Skin of body (tissue), 2 donors: ENCODE measurements around the gene SLAIN2. TPM values are rescaled to one million over a fixed set of nuclear protein-coding genes. Genes with fewer than 3 reads are reported as not detected.

ENCODE experiments used
- DNase-seq: peaks from one replicate; lab custom pipeline; 2025; lab: John Stamatoyannopoulos, UW
- total RNA-seq: library from RNA; depleted of rRNA; stranded (reverse); fragments of >200 nt; gene quantifications from one replicate; pipeline ENCODE4 v1.2.3, GENCODE V29; 2014

The SLAIN2 gene
- total RNA-seq, 1 donor from 2014 or later: 58.0 TPM

DNA sequence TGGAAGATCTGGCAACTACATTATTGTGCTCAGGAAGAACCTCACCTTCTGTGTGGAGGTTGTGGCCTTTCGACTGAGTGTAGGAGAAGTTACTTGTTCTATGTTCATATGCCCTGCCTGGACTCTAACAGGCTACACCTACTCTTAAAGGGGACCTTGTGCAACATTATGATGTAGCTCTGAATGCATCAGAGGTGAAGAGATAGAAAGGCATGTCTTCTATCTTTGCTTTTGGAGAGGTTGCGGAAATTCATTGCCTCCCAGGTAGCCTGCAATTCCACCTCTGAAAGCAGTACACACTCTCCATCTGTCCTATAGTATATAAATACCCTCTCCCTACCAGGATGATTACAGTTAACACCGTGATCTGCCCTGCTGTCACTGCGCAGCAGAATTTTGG lies 7.1 kb upstream of the SLAIN2 start:
- no peak for DNase-seq

DNA sequence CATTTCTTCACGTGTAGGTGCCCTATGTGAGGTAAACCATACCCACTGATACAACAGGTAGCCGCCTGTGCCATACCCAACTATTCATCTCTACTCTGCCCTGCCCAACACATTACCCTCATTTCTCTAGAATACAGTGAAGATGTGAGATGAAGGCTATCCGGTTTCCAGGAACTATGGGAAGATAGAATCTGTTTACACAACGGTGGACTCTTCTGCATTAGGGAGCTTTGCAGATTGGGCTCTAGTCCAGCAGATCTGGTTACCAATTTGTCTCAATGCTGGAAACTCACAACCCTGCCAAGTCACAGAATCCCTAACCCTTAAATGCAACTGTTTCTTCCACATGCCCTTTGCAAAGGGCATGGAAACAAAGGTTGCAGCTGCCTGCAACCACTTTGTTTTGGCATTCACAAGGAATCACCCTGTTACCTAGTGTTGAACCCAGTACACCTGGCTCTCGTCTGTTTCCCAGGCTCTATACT lies 6.4 kb upstream of the SLAIN2 start:
- no peak for DNase-seq

DNA sequence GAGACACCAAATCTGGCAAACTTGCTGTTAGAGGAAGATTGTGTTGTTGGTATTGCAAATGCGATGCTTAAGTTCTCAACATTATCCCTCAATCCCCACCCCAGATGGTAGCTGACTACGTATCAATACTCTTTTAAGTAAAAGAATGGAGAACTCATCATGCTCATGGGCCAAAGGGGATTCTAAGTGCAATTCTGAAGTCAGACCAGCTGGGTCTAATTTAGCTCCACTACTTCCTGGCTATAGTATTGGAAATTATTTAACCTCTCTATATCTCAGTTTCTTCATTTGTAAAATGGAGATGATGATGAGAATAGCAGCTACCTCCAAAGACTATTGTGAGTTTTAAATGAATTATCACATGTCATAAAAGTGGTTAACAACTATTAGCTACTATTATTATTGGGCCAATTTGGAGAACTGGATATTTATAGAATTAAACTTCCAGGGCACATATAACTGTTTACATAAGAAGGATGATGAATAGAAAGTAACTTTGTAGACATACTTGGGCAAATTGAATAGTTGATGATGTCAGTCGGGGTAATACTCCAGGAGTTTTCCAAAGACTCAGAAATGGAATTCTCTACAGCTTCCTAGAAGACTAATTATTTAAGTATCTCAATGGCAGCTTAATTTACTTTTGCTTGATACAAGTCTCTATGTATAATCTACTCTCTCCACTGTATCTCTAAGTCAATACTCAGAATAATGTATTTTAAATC lies 5.0 kb upstream of the SLAIN2 start:
- no peak for DNase-seq

DNA sequence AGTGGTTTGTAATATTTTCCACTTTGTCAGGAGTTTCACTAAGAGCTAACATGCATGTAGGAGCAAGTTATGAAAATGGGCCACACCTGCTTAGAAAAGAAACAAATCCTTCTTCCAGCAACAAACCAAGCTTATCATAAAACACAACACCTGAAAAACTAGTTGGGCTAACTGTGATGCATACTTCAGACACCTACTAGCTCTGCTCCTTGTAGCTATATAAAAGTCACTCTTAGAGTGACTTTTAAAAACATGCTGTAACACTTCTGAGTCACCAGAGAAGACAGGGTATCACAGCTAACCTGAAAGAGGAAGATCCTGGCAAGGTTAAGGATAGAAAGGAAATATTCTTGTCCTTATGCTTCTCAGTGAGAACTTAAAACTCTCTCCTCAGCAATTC lies 3.6 kb upstream of the SLAIN2 start:
- peak; percentile 15 for DNase-seq

DNA sequence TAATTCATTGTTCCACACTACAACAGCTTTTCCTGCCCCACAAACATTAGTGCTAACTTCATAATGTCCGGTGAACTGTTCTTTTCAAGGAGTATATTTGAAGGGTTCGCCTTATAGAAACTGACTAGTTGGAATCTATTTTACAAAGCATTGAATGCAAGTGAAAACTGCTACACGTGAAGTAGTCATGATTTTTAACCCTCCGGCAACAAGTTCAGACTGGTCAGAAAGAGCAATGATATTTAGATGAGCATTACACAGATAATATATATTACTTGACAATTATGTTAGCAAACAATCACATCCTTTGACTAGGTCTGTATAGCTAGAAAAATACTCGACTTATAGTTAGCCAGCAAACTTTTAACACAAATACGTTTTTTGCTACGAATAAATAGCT lies 1.7 kb upstream of the SLAIN2 start:
- no peak for DNase-seq

DNA sequence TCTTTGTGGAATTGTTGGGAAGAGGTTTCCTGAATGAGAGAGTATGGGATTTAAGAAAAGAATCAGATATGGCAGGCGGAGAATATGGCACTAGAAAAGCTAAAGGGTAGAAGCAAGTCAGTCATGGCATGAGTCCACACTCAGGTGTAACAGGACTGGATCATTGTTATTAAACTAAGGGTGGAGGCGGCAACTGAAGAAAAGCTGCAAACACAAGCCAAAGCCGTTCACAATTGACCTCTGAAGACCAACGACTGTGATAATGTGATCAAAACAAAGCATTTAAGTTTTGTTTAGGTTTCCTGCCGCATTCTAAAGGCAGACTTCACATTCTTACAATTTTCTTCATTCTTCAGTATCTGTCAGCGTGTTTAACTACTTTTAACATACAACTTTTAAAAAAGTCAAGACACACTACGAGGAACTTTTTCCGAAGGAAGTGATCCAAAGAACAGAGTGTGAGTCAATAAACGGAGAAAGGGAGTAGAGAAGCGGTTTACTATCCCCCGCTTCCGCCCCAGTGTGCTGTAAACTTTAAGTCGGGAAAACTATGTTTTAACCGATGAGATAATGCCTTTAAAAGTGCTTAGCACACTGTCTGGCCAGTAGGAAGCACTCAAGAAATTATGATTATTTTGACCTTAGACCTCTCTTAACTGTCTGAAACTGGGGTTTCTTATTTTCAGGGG lies 909 bp upstream of the SLAIN2 start:
- DNase-seq: no peak

DNA sequence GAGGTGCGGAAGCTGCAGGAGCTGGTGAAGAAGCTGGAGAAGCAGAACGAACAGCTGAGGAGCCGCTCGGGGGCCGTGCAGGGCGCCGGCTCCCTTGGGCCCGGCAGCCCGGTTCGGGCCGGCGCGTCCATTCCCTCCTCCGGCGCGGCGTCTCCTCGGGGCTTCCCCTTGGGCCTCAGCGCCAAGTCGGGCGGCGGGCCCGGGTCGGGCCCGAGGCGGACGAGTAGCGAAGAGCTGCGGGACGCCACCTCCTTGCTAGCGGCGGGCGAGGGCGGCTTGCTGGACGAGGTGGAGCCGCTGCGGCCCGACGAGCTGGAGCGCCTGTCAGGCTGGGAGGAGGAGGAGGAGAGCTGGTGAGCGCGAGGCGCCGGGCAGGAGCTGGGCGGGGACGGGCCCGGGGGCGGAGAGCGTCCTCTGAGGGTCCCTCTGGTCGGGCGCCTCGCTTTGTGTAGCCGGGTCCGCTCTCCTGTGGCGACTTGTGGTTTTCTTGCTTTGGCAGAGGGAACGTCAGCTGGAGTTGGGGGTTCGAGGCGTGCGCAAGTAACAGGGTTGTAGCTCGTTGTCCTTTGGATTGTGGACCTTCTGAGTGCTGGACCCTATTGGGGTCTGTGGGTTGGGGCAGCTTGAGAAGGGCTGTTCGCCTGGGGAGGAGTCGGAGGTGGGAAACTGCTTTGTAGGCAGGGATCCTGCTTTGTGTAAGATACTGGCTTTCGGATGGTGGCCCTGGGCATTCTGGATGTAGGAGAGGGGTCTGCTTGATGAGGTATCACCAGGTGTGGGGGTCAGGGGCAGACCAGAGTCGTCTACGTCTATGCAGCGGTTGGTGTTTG lies 662 bp downstream of the SLAIN2 start:
- peak; percentile 19 for DNase-seq

DNA sequence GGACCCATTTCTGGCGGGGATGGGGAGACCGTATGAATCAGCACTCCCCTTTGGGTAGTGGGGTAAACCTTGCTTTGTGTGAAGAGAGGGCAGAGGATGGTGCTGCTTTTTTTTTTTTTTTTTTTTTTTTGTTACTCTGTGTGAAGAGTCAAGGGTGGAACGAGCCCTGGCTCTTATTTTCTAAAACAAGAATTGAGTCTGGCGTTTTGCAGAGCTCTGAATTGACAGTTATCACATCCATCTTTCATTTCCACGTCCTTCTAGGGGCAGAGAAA lies 1.2 kb downstream of the SLAIN2 start:
- DNase-seq: no peak

DNA sequence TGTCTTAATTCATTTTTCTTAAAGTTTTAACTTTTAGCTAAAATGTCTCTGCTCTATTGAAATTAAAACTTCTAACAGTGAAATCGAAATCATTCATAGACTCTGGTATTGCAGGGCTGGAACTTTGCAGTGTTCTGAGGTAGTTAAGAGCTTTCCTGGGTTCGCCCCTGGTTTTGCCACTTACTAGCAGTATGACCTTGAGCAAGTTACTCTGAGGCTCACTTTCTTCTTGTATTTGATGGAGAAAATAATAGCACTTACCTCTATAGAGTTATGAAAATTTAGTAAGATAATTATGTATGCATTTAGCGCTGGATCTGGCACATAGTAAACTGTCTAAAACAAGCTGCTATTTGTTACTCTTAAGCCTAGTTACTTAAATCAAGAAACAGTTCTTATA lies 1.7 kb downstream of the SLAIN2 start:
- no peak for DNase-seq

DNA sequence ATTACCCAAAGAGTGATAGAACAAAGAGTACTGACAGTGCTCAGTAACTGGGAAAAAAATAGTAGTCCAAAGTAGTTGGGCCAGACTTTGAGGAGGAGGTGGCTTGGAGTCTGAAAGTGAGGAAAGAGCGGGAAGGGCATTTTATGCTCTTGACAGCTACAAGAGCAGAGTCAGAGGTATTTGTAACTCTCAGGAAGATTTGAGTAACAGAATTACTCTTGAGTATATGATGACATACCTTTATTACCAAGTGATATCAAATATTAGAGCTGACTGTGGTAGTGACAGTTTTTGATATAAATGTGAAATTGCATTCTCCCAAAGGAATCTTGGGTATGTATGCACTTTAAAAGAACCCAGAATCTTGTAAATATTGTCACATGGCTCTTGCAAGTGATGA lies 2.2 kb downstream of the SLAIN2 start:
- no peak for DNase-seq

DNA sequence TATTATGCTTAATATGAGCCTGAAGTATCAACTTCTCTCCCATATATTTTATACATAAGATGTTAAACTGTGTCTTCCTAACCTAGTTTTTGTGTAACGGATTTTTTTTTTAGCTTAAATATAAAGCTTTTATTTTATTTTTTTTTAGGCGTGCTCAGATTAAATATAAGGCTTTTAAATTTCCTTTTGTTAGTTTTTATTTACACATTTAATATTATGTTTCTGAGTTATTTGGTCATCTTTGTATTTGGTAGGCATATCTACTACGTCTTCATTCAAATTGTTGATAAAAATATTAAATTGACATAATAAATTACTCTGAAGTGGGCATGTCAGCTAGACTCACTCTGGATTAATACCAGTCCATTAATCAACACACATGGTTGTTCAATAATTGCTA lies 4.2 kb downstream of the SLAIN2 start:
- no peak for DNase-seq

DNA sequence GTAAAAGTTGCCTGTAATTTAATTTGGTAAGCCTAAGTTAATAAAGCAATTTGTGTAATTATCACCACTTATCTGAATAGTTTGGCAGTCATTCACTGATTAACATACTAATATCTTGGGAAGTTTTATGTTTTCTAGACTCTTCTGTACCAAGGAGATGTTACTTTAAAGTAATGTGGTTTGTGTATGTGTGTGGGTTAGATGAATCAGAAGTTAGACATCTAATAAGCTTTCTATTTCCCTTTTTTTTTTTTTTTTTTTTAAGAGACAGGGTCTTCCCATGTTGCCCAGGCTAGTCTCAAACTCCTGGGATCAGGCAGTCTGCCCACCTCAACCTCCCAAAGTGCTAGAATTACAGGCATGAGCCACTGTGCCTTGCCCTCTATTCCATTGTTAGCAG lies 5.3 kb downstream of the SLAIN2 start:
- no peak for DNase-seq

DNA sequence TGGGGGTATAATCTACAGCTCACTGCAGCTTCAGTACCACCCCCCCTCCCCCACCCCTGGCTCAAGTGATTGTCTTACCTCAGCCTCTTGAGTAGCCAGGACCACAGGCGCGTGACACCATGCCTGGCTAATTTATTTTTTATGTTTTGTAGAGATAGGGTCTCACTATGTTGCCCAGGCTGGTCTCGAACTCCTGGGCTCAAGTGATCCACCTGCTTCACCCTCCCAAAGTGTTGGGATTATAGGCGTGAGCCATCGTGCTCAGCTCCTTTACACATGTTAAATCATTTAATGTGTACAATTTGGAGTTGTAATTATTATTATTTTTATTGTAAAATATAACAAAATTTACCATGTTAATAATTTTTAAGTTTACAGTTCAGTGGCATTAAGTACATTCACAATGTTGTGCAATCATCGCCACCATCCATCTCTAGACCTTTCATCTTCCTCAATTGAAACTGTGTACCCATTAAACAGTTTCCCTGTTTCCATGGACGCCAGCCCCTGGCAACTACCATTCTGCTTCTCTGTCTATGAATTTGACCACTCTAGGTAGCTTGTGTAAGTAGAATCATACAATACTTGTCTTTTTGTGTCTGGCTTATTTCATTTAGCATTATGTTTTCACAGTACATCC lies 6.1 kb downstream of the SLAIN2 start:
- DNase-seq: no peak

DNA sequence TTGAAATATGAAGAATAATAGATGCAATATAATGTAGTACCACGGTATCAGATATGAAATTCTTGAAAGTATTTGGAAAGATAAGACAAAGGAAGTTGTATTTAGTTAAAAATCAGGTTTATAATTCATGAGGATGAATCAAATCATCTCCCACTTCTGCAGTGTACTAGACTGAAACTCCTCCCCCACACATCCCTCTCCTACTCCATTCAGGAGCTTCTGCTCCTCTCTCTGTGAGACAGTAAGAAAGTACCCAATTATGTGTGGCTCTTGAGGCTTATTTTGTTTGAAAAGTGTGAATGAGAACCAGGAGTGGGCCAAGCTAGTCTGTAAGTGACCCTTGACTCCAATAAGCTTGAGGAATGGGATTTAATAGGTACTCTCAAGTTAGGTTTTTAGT lies 9.5 kb downstream of the SLAIN2 start:
- DNase-seq: no peak

DNA sequence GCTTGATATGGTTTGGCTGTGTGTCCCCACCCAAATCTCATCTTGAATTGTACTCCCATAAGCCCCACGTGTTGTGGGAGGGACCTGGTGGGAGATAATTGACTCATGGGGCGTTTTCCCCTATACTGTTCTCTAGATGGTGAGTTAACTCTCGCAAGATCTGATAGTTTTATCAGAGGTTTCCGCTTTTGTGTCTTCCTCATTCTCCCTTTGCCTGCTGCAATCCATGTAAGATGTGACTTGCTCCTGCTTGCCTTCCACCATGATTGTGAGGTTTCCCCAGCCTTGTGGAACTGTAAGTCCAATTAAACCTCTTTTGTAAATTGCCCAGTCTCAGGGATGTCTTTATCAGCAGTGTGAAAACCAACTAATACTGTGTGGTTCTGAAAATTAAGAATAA lies 11.5 kb downstream of the SLAIN2 start:
- DNase-seq: no peak

DNA sequence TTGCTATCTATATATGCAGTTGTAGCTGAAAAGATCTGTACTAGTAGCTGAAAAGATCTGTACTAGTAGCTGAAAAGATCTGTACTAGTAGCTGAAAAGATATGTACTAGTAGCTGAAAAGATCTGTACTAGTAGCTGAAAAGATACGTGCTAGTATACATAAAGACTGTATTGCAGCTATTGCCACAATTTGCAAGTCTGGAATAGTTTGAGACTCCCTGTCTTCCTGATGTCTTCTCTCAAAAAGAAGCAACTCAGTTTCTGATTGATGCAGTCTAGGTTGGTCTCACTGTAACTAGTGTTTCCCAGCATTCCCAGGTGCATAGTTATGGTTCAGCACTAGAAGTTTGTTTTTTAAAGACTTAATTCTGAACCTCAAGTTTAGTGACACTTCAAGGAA lies 15.0 kb downstream of the SLAIN2 start:
- DNase-seq: no peak

DNA sequence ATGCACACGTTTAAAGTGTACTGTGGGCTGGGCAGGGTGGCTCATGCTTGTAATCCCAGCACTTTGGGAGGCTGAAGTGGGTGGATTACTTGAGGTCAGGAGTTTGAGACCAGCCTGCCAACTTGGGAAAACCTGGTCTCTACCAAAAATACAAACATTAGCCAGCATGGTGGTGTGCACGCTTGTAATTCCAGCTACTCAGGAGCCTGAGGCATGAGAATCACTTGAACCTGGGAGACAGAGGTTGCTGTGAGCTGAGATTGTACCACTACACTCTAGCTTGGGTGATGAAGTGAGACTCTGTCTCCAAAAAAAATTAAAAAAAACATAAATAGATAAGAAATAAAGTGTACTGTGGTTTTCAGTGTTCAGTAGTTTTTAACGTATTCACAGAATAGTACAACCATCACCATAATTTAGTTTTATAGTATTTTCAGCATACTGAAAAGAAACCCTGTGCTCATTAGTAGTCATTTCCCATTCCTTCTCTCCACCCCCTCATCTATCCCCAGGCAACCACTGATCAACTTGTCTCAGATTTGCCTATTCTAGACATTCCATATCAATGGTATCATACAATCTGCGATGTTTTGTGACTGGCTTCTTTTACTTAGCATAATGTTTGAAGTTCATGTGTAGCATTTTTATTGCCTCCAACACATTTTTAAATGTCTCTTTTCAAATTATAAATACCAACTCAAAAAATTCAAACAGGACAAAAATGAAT lies 19.1 kb downstream of the SLAIN2 start:
- DNase-seq: peak; percentile 55

DNA sequence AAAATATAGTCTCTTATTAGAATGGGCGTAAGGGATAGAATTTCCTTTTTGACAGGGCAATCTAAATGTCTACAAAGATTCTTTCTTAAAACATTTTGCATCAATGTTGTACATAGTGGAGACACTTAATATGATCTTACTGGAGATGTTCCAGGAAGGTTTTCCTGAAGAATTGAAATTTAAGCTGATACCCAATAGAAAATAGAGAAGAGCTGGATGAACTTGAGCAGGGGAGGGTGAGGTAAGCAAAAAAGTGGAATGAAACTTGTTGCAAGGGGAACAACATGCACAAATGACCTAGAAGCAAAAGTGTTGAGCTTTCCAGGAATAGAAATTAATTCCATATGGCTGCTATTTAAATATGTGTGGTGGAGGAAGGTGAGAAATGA lies 19.7 kb downstream of the SLAIN2 start:
- no peak for DNase-seq

DNA sequence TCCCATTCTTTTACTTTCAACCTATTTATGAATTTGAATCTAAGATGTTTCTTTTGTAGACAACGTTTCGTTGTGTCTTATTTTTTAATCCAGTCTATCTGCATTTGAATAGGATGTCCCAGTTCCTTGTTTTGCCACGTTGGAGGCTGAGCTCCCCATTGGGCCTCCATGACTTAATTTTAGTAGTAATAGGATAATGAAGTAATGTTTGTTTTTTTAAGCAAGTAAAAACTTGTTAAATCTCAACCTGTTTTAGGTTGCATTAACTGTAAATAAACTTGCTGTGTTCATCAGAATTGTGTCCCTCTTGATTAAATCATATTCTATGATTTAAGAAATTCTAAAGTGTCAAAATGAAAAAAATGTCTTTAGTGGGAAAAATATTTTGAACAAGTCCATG lies 25.3 kb downstream of the SLAIN2 start:
- no peak for DNase-seq

DNA sequence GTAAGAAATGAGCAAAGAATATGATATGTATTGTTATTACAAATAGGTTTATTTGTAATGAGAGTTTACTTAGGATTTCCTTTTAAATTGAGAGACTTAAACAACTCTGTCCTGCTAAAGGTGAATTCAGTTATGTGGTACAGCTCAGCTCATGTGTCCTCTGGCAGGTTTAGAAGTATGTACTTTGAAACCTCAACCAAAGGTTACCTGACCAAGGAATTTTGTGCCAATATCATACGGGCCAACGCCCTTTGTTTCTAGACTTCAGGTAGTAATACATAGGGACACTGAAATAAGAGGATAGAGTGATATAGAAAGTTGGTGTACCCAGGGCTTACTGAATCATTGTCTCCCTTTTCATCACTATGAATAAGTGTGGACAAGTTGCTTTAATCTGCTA lies 25.7 kb downstream of the SLAIN2 start:
- DNase-seq: no peak

DNA sequence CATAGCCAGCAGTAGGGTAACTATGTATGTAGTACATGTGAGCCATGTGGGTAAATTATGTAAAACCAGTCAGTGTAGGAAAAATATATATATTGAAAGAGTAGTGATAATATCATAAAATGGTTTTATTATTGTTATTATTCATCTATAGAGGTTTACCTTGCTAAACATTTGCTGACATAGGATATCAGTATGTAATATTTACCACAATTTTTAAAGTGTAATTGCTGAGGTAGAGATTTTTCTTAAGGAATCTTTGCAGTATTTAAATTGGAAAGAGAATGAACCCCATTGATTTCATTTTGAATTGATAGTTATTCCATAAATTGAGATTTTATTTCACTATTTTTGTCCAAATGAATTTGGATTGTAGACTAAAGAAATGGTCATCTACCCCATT lies 27.1 kb downstream of the SLAIN2 start:
- no peak for DNase-seq
